PC-3 (cell line): ENCODE data around the gene GNB5. TPM values are rescaled to one million over a fixed set of nuclear protein-coding genes. Genes with fewer than 3 reads are reported as not detected.

Experiments used
- ATAC-seq: fragments of 200-7000 bp; cut with Tn5 transposase; 2 replicates; pipeline ENCODE4 v1.9.1; 2020; ENCODE audit warnings: mild to moderate bottlenecking, moderate library complexity
- BruUV-seq: library from RNA; stranded (reverse); fragments of 400-500 nt; replicated peaks from 2 replicates; lab custom pipeline; 2021; lab: Mats Ljungman, UMichigan
- CTCF ChIA-PET: fragments of 300-600 bp; sonication (Branson Sonifier 250); formaldehyde crosslinking; loops from one replicate; lab custom pipeline; 2022; ENCODE audit warnings: antibody characterized with exemption; lab: Charles Lee
- POLR2A ChIA-PET: fragments of 300-600 bp; sonication (Branson Sonifier 250); formaldehyde crosslinking; loops from one replicate; lab custom pipeline; 2022; ENCODE audit warnings: antibody characterized with exemption; ENCODE audit not compliant: unreplicated experiment; lab: Charles Lee
- DNase-seq: peaks from one replicate; pipeline ENCODE4 v3.0.0-alpha.2; 2015
- H2AFZ ChIP-seq: fragments of 300-600 bp; sonication (generic); 2 replicates; pipeline ENCODE4 v1.6.0; 2016; ENCODE audit warnings: antibody characterized with exemption, low read length
- H3F3A ChIP-seq: fragments of 300-600 bp; sonication (generic); one replicate; pipeline ENCODE4 v1.6.0; 2017; ENCODE audit warnings: antibody characterized with exemption, low read length, control low read depth, mild to moderate bottlenecking; ENCODE audit not compliant: unreplicated experiment
- H3K27ac ChIP-seq: fragments of 300-600 bp; sonication (generic); 2 replicates; pipeline ENCODE4 v1.5.1; 2016; ENCODE audit warnings: mild to moderate bottlenecking, low read length
- H3K27me3 ChIP-seq: fragments of 300-600 bp; sonication (generic); 2 replicates; pipeline ENCODE4 v1.6.1; 2016; ENCODE audit warnings: low read length, mixed read lengths
- H3K36me3 ChIP-seq: fragments of 300-600 bp; sonication (generic); 2 replicates; pipeline ENCODE4 v1.6.1; 2016; ENCODE audit warnings: low read depth, mixed run types, low read length, mixed read lengths
- H3K4me1 ChIP-seq: fragments of 300-600 bp; sonication (generic); 2 replicates; pipeline ENCODE4 v1.5.1; 2016; ENCODE audit warnings: low read length; ENCODE audit not compliant: insufficient read depth
- H3K4me2 ChIP-seq: fragments of 300-600 bp; sonication (generic); 2 replicates; pipeline ENCODE4 v1.6.0; 2016; ENCODE audit warnings: low read length
- H3K4me3 ChIP-seq: fragments of 300-600 bp; sonication (generic); 2 replicates; pipeline ENCODE4 v1.5.1; 2016; ENCODE audit warnings: mild to moderate bottlenecking, low read length, mixed read lengths
- H3K79me2 ChIP-seq: fragments of 300-600 bp; sonication (generic); 2 replicates; pipeline ENCODE4 v1.6.1; 2017; ENCODE audit warnings: low read length, mixed read lengths
- H3K9ac ChIP-seq: fragments of 300-600 bp; sonication (generic); 2 replicates; pipeline ENCODE4 v1.6.0; 2016; ENCODE audit warnings: mild to moderate bottlenecking, low read length
- H3K9me2 ChIP-seq: fragments of 300-600 bp; sonication (generic); replicated peaks from 2 replicates; pipeline ENCODE4 v1.6.1; 2016; ENCODE audit warnings: mixed run types, low read length, mixed read lengths
- H3K9me3 ChIP-seq: fragments of 300-600 bp; sonication (generic); 2 replicates; pipeline ENCODE4 v1.6.1; 2016; ENCODE audit warnings: low read length, mixed read lengths
- H4K20me1 ChIP-seq: fragments of 300-600 bp; sonication (generic); 2 replicates; pipeline ENCODE4 v1.6.1; 2016; ENCODE audit warnings: low read length, mixed read lengths
- EZH2 ChIP-seq: fragments of 300-600 bp; sonication (generic); IDR thresholded peaks from one replicate; pipeline ENCODE4 v1.6.1; 2017; ENCODE audit warnings: antibody characterized with exemption, mild to moderate bottlenecking, low read length; ENCODE audit not compliant: unreplicated experiment
- EZH2phosphoT487 ChIP-seq: fragments of 300-600 bp; sonication (generic); IDR thresholded peaks from 2 replicates; pipeline ENCODE4 v1.6.1; 2018; ENCODE audit warnings: mild to moderate bottlenecking, antibody characterized with exemption, low read length, borderline replicate concordance
- intact Hi-C: fragments of 100-400 bp; cut with micrococcal nuclease; formaldehyde crosslinking; loops from 2 replicates; pipeline ENCODE4 v1.9.0; 2023
- total RNA-seq: library from RNA; depleted of rRNA; stranded (reverse); fragments of >200 nt; gene quantifications from 2 replicates; pipeline ENCODE4 v1.2.3, GENCODE V29; 2014
- TF ChIP-seq, protein P1 (sequence below): fragments of 300-600 bp; sonication (generic); conservative IDR thresholded peaks from 2 replicates; pipeline ENCODE4 v1.5.1; 2017; ENCODE audit warnings: antibody characterized with exemption, low read depth, mild to moderate bottlenecking, low read length

The GNB5 gene
- total RNA-seq, 1 experiment from 2014 or later = 49.3 TPM

GRCh38 chr15:52228921-52229320, 37.7 kb upstream of the GNB5 start:
- no peaks in the 10 kb centered on the region for H3K4me1 ChIP-seq
- H3K79me2 ChIP-seq = no peaks in the 10 kb centered on the region
- H3K27me3 ChIP-seq = no peaks in the 10 kb centered on the region
- no peaks in the 10 kb centered on the region for H3K9me2 ChIP-seq
- ATAC-seq (no peak), DNase-seq (peak; percentile 11)
- BruUV-seq = no TSS peak
- CTCF ChIA-PET = no interaction called here
- H3F3A ChIP-seq = no peaks in the 10 kb centered on the region
- H3K9ac ChIP-seq = no peak overlapping the region
- no peak overlapping the region for H2AFZ ChIP-seq
- H3K4me2 ChIP-seq = no peak overlapping the region
- no peaks in the 10 kb centered on the region for H3K9me3 ChIP-seq
- intact Hi-C loops = no loop called here
- no peak overlapping the region for H3K4me3 ChIP-seq
- TF ChIP-seq EZH2phosphoT487 (no peak), EZH2 (no peak)
- TF ChIP-seq, protein P1, sequence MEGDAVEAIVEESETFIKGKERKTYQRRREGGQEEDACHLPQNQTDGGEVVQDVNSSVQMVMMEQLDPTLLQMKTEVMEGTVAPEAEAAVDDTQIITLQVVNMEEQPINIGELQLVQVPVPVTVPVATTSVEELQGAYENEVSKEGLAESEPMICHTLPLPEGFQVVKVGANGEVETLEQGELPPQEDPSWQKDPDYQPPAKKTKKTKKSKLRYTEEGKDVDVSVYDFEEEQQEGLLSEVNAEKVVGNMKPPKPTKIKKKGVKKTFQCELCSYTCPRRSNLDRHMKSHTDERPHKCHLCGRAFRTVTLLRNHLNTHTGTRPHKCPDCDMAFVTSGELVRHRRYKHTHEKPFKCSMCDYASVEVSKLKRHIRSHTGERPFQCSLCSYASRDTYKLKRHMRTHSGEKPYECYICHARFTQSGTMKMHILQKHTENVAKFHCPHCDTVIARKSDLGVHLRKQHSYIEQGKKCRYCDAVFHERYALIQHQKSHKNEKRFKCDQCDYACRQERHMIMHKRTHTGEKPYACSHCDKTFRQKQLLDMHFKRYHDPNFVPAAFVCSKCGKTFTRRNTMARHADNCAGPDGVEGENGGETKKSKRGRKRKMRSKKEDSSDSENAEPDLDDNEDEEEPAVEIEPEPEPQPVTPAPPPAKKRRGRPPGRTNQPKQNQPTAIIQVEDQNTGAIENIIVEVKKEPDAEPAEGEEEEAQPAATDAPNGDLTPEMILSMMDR = no peak
- no peaks in the 10 kb centered on the region for H4K20me1 ChIP-seq
- POLR2A ChIA-PET = interaction anchor here (0.6 kb wide), 1 partner anchor 24 kb away, joined by 3 read pairs; no protein-coding TSS in a partner anchor
- no peak overlapping the region for H3K27ac ChIP-seq
- H3K36me3 ChIP-seq = peaks cover 22% of the 10 kb centered on the region; the same call in 1 of the 2 replicates

DNA sequence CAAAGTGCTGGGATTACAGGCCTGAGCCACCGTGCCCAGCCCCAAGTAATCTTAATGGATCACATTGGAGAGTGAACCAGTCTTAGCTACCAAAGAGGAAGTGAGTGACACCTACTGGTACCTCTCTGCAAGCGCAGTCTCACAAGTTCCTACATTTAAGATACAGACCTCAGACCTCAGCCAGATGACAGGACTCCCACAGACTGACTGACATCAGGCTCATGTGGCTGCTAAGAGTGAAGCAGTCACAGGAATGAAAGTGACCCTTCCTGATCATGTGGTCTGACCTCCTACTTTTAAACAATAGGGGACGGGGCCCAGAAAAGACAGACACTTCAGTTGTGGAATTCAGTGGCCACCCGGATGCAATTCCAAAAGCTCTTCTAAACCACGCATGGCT, 36.3 kb upstream of the GNB5 start:
- Histone ChIP-seq H3K9me3 (no peaks in the 10 kb centered on the region), H3K4me3 (no peak overlapping the region), H2AFZ (no peak overlapping the region), H3K36me3 (peaks cover 28% of the 10 kb centered on the region), H3K9ac (no peak overlapping the region), H3K4me2 (no peak overlapping the region), H3K4me1 (no peaks in the 10 kb centered on the region), H4K20me1 (no peaks in the 10 kb centered on the region), H3K27ac (no peak overlapping the region), H3K27me3 (no peaks in the 10 kb centered on the region), H3F3A (no peaks in the 10 kb centered on the region), H3K9me2 (no peaks in the 10 kb centered on the region), H3K79me2 (no peaks in the 10 kb centered on the region)
- ATAC-seq (peak; percentile 82), DNase-seq (peak; percentile 74)
- TF ChIP-seq EZH2 = no peak
- TF ChIP-seq EZH2phosphoT487 = no peak
- TF ChIP-seq, protein P1 = peak; percentile 63
- CTCF ChIA-PET = interaction anchor here (0.6 kb wide), 1 partner anchor 77 kb away, joined by 3 read pairs; no protein-coding TSS in a partner anchor
- POLR2A ChIA-PET = no interaction called here
- intact Hi-C loops = no loop called here
- BruUV-seq = no TSS peak

DNA sequence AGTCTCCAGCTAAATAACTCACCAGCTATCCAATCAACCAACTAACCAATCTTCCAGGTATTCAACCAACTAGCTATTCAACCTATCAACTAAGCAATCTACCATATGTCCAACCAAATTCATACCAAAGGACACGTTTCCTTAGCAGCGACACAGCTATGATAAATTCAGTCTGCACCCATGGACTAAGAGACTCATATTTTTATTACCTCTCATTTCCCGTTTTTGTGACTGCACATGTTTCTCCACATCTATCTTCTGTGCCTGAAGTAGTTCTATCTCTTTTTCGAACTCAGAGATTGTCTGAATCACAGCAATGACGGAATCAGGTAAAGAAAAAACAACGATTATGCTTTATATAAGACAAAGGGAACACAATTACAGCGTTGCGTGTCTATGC, 34.0 kb upstream of the GNB5 start:
- intact Hi-C loops = no loop called here
- no TSS peak for BruUV-seq
- no peak for DNase-seq
- no peak overlapping the region for H3K9ac ChIP-seq
- CTCF ChIA-PET = no interaction called here
- no peaks in the 10 kb centered on the region for H3K4me1 ChIP-seq
- H4K20me1 ChIP-seq = no peaks in the 10 kb centered on the region
- H3K27ac ChIP-seq = no peak overlapping the region
- POLR2A ChIA-PET = no interaction called here
- H3K9me3 ChIP-seq = no peaks in the 10 kb centered on the region
- H3K36me3 ChIP-seq = peaks cover 28% of the 10 kb centered on the region
- H3K27me3 ChIP-seq = no peaks in the 10 kb centered on the region
- ATAC-seq = no peak
- H3K9me2 ChIP-seq = no peaks in the 10 kb centered on the region
- no peak overlapping the region for H3K4me3 ChIP-seq
- H3K79me2 ChIP-seq = no peaks in the 10 kb centered on the region
- H3F3A ChIP-seq = no peaks in the 10 kb centered on the region
- no peak overlapping the region for H3K4me2 ChIP-seq
- no peak overlapping the region for H2AFZ ChIP-seq
- TF ChIP-seq EZH2 = no peak
- no peak for TF ChIP-seq EZH2phosphoT487
